Measurements from ENCODE around the gene CD81.

Gene CD81

DNA sequence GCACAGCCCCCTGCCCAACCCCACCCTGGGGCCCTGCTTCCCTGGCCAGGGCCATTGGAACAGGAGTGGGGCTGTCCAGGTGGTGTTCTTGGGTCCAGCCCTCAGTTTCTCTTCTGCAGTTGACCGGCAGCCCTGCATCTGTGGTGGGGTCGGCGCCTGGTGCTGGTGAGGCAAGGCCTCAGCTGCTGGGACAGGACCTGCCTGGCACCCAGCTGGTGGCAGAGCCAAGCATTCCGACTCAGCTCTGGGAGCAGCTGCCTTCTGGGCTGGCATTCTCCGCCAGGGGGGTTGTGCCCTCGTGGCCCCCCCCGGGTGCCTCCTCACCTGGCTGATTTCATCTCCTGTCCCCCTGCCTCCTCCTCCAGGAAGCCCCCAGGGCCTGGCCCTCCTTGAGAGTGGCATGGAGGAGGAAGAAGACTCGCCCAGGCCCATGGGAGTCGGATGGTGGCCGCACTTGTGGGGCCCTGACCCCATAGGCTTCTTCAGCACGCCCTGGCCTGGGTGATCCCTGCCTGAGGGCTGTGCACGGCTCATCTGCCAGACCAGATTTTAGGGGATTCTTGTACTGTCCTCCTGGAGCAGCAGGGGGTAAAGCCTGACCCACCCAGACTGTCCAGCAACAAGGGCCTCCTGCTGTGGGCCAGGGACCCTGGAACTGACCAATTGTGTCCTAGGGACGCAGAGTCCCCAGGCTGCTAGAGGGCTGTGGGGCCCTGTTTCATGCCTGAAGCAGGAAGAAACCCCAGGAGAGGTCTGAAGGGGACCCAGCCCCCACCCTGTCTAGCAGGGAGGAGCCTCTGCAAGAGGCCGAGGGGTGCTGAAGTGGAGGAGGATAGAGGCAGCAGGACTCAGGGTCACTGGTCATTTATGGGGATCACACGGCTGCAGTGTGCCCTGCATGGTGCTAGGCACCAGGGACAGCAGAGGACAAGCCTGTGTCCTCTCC lies 11.6 kb downstream of the CD81 start:
- peaks cover 15 to 72% (median 69%) of the 10 kb centered on the region in 5 donors for H3K4me1 ChIP-seq (ENCODE audit: control insufficient read depth in 5 of 5, insufficient read depth in 5 of 5, low read length in 5 of 5)
- peak overlapping the region in 1 of 5 donors; percentile 6 for H3K4me3 ChIP-seq (ENCODE audit: low read depth in 1 of 5, low read length in 5 of 5)
- peaks cover 0 to 53% (median 51%) of the 10 kb centered on the region in 5 donors for H3K36me3 ChIP-seq (ENCODE audit: control insufficient read depth in 5 of 5, insufficient read depth in 5 of 5, low read length in 5 of 5)

DNA sequence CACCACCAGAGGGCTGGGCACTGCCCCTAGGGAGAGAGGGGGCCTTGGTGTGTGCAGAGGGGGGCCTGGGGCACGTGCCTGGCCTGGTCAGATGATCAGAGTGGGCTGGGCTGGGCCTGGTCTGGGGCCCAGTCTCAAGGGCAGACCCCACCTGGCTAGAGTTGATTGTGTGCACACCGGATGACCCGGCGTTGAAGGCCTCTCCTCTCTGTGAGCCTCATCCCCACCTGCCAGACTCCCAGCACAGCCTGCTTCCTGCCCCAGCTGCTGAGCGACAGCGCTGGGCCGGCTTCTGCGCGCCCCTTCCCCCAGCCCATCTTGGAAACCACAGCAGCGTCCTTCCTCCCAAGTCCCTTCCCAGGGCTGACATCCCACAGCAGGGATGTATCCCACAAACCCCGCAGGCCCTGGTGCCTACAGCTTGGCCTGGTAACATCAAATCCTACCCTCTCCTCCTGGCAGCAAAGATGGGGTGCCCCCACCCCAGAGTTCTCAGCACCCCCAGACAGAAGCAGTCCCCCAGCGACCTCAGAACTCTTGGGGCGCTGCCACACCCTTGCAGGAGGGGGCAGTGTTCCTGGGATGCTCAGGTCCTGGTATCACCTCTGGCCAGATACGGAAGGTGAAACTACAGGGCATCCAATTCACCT lies 12.4 kb downstream of the CD81 start:
- Histone ChIP-seq H3K9ac (ENCODE audit: low read length in 5 of 5) (peak overlapping the region in 1 of 5 donors; percentile 62), H3K4me3 (ENCODE audit: low read depth in 1 of 5, low read length in 5 of 5) (no peak overlapping the region), H3K4me1 (ENCODE audit: control insufficient read depth in 5 of 5, insufficient read depth in 5 of 5, low read length in 5 of 5) (peaks cover 15 to 68% (median 65%) of the 10 kb centered on the region in 5 donors), H3K27ac (ENCODE audit: low read depth, low read length) (peak overlapping the region; percentile 16), H3K27me3 (ENCODE audit: control insufficient read depth in 5 of 5, insufficient read depth in 4 of 5, low read length in 5 of 5) (no peaks in the 10 kb centered on the region), H3K9me3 (ENCODE audit: control insufficient read depth in 5 of 5, low read length in 5 of 5) (no peaks in the 10 kb centered on the region), H3K36me3 (ENCODE audit: control insufficient read depth in 5 of 5, insufficient read depth in 5 of 5, low read length in 5 of 5) (peaks cover 0 to 61% (median 59%) of the 10 kb centered on the region in 5 donors)

More for the DNA sequence above, 11.6 kb downstream of the CD81 start:
- H3K27ac ChIP-seq (ENCODE audit: low read depth, low read length) = no peak overlapping the region
- peak overlapping the region in 1 of 5 donors; percentile 62 for H3K9ac ChIP-seq (ENCODE audit: low read length in 5 of 5)
- H3K9me3 ChIP-seq (ENCODE audit: control insufficient read depth in 5 of 5, low read length in 5 of 5) = no peaks in the 10 kb centered on the region
- H3K27me3 ChIP-seq (ENCODE audit: control insufficient read depth in 5 of 5, insufficient read depth in 4 of 5, low read length in 5 of 5) = no peaks in the 10 kb centered on the region

DNA sequence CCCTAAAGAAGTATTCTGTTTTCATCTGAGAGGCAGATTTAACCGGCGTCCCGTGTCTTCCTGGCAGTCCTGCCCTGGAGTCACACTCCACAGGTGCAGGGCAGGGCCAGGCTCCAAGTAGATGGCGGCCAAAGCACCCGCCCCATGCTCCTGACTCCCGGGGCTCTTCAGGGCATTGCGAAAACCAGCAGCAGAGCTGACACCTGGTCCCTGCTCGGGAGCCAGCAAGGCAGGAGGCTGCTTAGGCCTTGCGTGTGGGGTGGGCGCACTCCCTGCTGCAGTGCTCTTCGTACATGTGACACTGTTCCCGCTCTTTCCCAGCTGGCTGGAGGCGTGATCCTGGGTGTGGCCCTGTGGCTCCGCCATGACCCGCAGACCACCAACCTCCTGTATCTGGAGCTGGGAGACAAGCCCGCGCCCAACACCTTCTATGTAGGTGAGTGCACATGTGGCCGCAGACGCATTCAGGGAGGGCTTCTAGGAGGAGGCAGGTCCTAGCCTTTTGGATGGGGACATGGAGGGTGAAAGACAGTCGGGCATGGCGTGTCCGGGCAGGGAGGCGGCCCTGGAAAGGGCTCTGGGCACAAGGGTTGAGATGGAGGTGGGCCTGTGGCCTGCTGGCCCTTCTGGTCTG lies 13.1 kb downstream of the CD81 start:
- Histone ChIP-seq H3K27ac (ENCODE audit: low read depth, low read length) (peak overlapping the region; percentile 16), H3K36me3 (ENCODE audit: control insufficient read depth in 5 of 5, insufficient read depth in 5 of 5, low read length in 5 of 5) (peaks cover 0 to 63% (median 61%) of the 10 kb centered on the region in 5 donors), H3K27me3 (ENCODE audit: control insufficient read depth in 5 of 5, insufficient read depth in 4 of 5, low read length in 5 of 5) (no peaks in the 10 kb centered on the region), H3K9ac (ENCODE audit: low read length in 5 of 5) (no peak overlapping the region), H3K4me1 (ENCODE audit: control insufficient read depth in 5 of 5, insufficient read depth in 5 of 5, low read length in 5 of 5) (peaks cover 14 to 61% (median 58%) of the 10 kb centered on the region in 5 donors), H3K4me3 (ENCODE audit: low read depth in 1 of 5, low read length in 5 of 5) (no peak overlapping the region), H3K9me3 (ENCODE audit: control insufficient read depth in 5 of 5, low read length in 5 of 5) (no peaks in the 10 kb centered on the region)

- Histone ChIP-seq H3K4me3 (ENCODE audit: low read depth in 1 of 5, low read length in 5 of 5) (no peak overlapping the region), H3K27me3 (ENCODE audit: control insufficient read depth in 5 of 5, insufficient read depth in 4 of 5, low read length in 5 of 5) (no peaks in the 10 kb centered on the region), H3K27ac (ENCODE audit: low read depth, low read length) (no peak overlapping the region), H3K9ac (ENCODE audit: low read length in 5 of 5) (no peak overlapping the region), H3K4me1 (ENCODE audit: control insufficient read depth in 5 of 5, insufficient read depth in 5 of 5, low read length in 5 of 5) (peaks cover 12 to 56% (median 53%) of the 10 kb centered on the region in 5 donors), H3K9me3 (ENCODE audit: control insufficient read depth in 5 of 5, low read length in 5 of 5) (no peaks in the 10 kb centered on the region), H3K36me3 (ENCODE audit: control insufficient read depth in 5 of 5, insufficient read depth in 5 of 5, low read length in 5 of 5) (peaks cover 0 to 63% (median 61%) of the 10 kb centered on the region in 5 donors)
Observed at GRCh38 chr11:2390725-2391151, 13.6 kb downstream of the CD81 start.

DNA sequence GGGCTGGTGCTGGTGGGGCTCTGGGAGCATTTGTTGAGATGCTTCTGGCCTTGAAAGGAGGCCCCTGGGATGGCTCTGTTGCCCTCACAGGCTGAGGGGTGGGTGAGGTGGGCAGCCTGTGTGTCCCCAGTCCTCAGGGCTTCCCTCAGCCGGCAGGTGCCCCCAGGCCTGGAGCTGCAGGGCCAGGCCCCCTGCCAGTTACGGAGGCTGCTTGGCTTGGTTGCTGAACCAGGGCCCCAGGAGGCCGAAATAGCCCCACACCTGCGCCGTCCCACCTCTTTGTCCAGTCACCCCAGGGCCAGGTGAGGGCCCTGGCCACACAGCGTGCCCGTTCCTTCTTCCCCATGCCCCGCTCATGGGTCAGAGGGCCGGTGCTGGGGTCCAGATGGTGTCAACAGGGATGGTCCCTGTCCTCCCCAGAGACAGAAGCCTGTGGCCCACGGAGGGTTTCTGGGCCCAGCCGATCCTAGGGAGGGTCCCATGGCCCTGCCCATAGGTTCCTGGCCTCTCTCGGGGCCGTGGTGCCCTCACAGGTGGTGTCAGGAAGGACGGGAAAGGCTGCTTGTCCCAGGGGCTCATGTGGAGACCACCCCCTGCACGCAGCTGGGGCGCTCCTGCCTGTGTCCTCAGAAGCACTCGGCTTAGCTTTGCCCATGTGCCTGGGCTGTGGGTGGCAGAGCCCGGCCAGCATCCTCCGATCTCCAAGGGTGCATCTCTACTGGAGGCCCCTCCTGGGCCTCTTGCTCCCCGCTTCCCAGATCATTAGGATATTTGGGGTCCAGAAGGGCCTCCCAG lies 14.3 kb downstream of the CD81 start:
- H3K27me3 ChIP-seq (ENCODE audit: control insufficient read depth in 5 of 5, insufficient read depth in 4 of 5, low read length in 5 of 5) = no peaks in the 10 kb centered on the region
- H3K36me3 ChIP-seq (ENCODE audit: control insufficient read depth in 5 of 5, insufficient read depth in 5 of 5, low read length in 5 of 5) = peaks cover 0 to 66% (median 65%) of the 10 kb centered on the region in 5 donors
- H3K27ac ChIP-seq (ENCODE audit: low read depth, low read length) = no peak overlapping the region
- no peaks in the 10 kb centered on the region for H3K9me3 ChIP-seq (ENCODE audit: control insufficient read depth in 5 of 5, low read length in 5 of 5)
- no peak overlapping the region for H3K4me3 ChIP-seq (ENCODE audit: low read depth in 1 of 5, low read length in 5 of 5)
- peak overlapping the region in 1 of 5 donors; percentile 35 for H3K9ac ChIP-seq (ENCODE audit: low read length in 5 of 5)
- peaks cover 11 to 49% (median 47%) of the 10 kb centered on the region in 5 donors for H3K4me1 ChIP-seq (ENCODE audit: control insufficient read depth in 5 of 5, insufficient read depth in 5 of 5, low read length in 5 of 5)

GRCh38 chr11:2392241-2392959 lies 15.3 kb downstream of the CD81 start:
- Histone ChIP-seq H3K27me3 (ENCODE audit: control insufficient read depth in 5 of 5, insufficient read depth in 4 of 5, low read length in 5 of 5) (no peaks in the 10 kb centered on the region), H3K4me1 (ENCODE audit: control insufficient read depth in 5 of 5, insufficient read depth in 5 of 5, low read length in 5 of 5) (peaks cover 7 to 39% (median 36%) of the 10 kb centered on the region in 5 donors), H3K9me3 (ENCODE audit: control insufficient read depth in 5 of 5, low read length in 5 of 5) (no peaks in the 10 kb centered on the region), H3K9ac (ENCODE audit: low read length in 5 of 5) (peak overlapping the region in 1 of 5 donors; percentile 35), H3K4me3 (ENCODE audit: low read depth in 1 of 5, low read length in 5 of 5) (no peak overlapping the region), H3K27ac (ENCODE audit: low read depth, low read length) (no peak overlapping the region), H3K36me3 (ENCODE audit: control insufficient read depth in 5 of 5, insufficient read depth in 5 of 5, low read length in 5 of 5) (peaks cover 0 to 76% (median 74%) of the 10 kb centered on the region in 5 donors)

GRCh38 chr11:2393111-2393868 lies 16.2 kb downstream of the CD81 start:
- peaks cover 0 to 84% (median 79%) of the 10 kb centered on the region in 5 donors for H3K36me3 ChIP-seq (ENCODE audit: control insufficient read depth in 5 of 5, insufficient read depth in 5 of 5, low read length in 5 of 5)
- no peaks in the 10 kb centered on the region for H3K27me3 ChIP-seq (ENCODE audit: control insufficient read depth in 5 of 5, insufficient read depth in 4 of 5, low read length in 5 of 5)
- no peaks in the 10 kb centered on the region for H3K9me3 ChIP-seq (ENCODE audit: control insufficient read depth in 5 of 5, low read length in 5 of 5)
- H3K9ac ChIP-seq (ENCODE audit: low read length in 5 of 5) = no peak overlapping the region
- H3K4me1 ChIP-seq (ENCODE audit: control insufficient read depth in 5 of 5, insufficient read depth in 5 of 5, low read length in 5 of 5) = peaks cover 7 to 32% (median 29%) of the 10 kb centered on the region in 5 donors
- H3K4me3 ChIP-seq (ENCODE audit: low read depth in 1 of 5, low read length in 5 of 5) = no peak overlapping the region
- no peak overlapping the region for H3K27ac ChIP-seq (ENCODE audit: low read depth, low read length)

DNA sequence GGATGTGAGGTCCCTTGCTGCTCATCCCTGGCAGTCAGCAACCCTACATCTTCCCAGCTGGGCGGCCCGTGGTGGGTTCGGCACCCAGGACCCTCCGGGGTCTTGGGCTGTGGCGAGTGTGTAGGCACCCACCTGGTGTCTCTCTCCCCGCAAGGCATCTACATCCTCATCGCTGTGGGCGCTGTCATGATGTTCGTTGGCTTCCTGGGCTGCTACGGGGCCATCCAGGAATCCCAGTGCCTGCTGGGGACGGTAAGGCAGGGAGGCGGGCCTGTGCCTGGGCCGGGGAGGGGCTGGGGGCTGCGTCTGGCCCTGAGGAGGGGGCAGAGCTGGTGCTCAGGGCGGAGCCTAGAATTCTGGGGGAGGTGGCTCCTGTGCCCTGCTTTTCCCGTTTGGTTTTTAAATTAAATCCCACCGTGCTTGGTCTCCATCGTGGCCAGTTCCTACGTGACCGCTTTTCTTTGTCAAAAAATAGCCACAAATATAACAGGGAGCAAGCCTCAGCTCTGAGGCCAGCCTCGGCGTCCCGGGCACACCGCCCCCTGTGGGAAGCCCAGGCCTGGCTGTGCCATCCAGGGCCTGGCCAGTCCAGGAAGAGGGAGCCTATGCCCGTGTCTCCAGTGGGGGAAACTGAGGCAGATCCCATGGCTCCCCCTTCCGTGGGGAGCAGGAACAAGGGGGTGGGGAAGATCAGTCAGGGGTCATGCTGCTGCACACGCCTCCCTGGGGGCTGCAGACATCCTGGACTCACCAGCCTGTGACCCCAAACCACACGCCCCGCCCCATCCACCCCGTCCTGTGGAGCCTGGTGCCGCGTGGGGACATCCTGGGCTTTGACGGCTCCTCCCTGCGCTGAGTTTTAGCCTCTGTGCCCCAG lies 17.1 kb downstream of the CD81 start:
- Histone ChIP-seq H3K27me3 (ENCODE audit: control insufficient read depth in 5 of 5, insufficient read depth in 4 of 5, low read length in 5 of 5) (no peaks in the 10 kb centered on the region), H3K27ac (ENCODE audit: low read depth, low read length) (no peak overlapping the region), H3K4me1 (ENCODE audit: control insufficient read depth in 5 of 5, insufficient read depth in 5 of 5, low read length in 5 of 5) (peaks cover 3 to 32% (median 28%) of the 10 kb centered on the region in 5 donors), H3K9me3 (ENCODE audit: control insufficient read depth in 5 of 5, low read length in 5 of 5) (no peaks in the 10 kb centered on the region), H3K36me3 (ENCODE audit: control insufficient read depth in 5 of 5, insufficient read depth in 5 of 5, low read length in 5 of 5) (peaks cover 0 to 86% (median 80%) of the 10 kb centered on the region in 5 donors), H3K4me3 (ENCODE audit: low read depth in 1 of 5, low read length in 5 of 5) (no peak overlapping the region), H3K9ac (ENCODE audit: low read length in 5 of 5) (no peak overlapping the region)

Measured in subcutaneous abdominal adipose tissue (tissue), 5 donors.